ENCODE results near the gene LILRB4. TPM values are rescaled to one million over a fixed set of nuclear protein-coding genes. Genes with fewer than 3 reads are reported as not detected.
"Not testable (repeated sequence)": the region's sequence is repeated elsewhere in the genome, so short reads cannot be mapped to it uniquely, and the experiment has no call there.

Gene LILRB4
- total and polyA plus RNA-seq, 9 of the 15 experiments (the other 6 are each of a cell fraction or from before 2014, with no cell fraction given): not detected

GRCh38 chr19:54677217-54677616 is 14.4 kb downstream of the LILRB4 start:
- Histone ChIP-seq H3K9me3 (replicated peaks; ENCODE audit: control insufficient read depth, insufficient read depth, low read depth, low read length) (no peaks in the 10 kb centered on the region), H3K4me2 (ENCODE audit: insufficient read depth, low read length) (no peak overlapping the region), H3K9ac (ENCODE audit: insufficient read depth in 1 of 2, low read depth in 2 of 2, low read length in 2 of 2) (no peak overlapping the region), H2AFZ (ENCODE audit: low read depth, low read length) (no peak overlapping the region), H3K4me1 (replicated peaks in 1 of 2; ENCODE audit: control insufficient read depth in 2 of 2, insufficient read depth in 2 of 2, low read length in 2 of 2) (peaks cover 0 to 2% of the 10 kb centered on the region in 2 experiments; a peak in 2 of 5 replicates), H3K79me2 (ENCODE audit: control insufficient read depth, insufficient read depth, low read length) (no peaks in the 10 kb centered on the region), H3K27ac (ENCODE audit: extremely low read depth, low read depth, low read length) (no peak overlapping the region), H3K36me3 (ENCODE audit: control insufficient read depth, insufficient read depth, low read length) (no peaks in the 10 kb centered on the region), H3K9me1 (ENCODE audit: control insufficient read depth, insufficient read depth, low read length) (no peaks in the 10 kb centered on the region), H3K4me3 (no peak overlapping the region), H4K20me1 (replicated peaks; ENCODE audit: control insufficient read depth, insufficient read depth, low read length) (no peaks in the 10 kb centered on the region), H3K27me3 (ENCODE audit: control insufficient read depth in 2 of 2, insufficient read depth in 2 of 2, low read length in 2 of 2) (peaks cover 0 to 1% of the 10 kb centered on the region in 2 experiments; a peak in 1 of 5 replicates)
- BruUV-seq (replicated peaks): no TSS peak
- POLR2A ChIA-PET: no interaction called here
- WGBS (ENCODE audit: insufficient coverage, low coverage, missing lambda C conversion rate): 16% methylated on average over 3 of the region's 4 CpGs
- in situ Hi-C loops (cut with MboI): loop anchor here (10.0 kb wide), 1 partner anchor 192 kb away; no protein-coding TSS in a partner anchor
- DNase-seq (ENCODE audit: extremely low read depth in 1 of 4, low spot score in 3 of 4) (peak in 2 of 4 experiments; percentile 25 to 32), FAIRE-seq (no peak), ATAC-seq (peak; percentile 85)
- CTCF ChIA-PET (ENCODE audit: low intra/inter-chr PET ratio): no interaction called here
- TF ChIP-seq ZNF766 (CRISPR knock-in tag; conservative IDR thresholded peaks at IDR 0.05): no peak
- intact Hi-C loops (cut with micrococcal nuclease): loop anchor here (2.0 to 10.0 kb wide), 2 partner anchors 196 to 208 kb away; no protein-coding TSS in a partner anchor

- H3K9ac ChIP-seq (ENCODE audit: insufficient read depth in 1 of 2, low read depth in 2 of 2, low read length in 2 of 2); H3K4me1 ChIP-seq (replicated peaks in 1 of 2; ENCODE audit: control insufficient read depth in 2 of 2, insufficient read depth in 2 of 2, low read length in 2 of 2); in situ Hi-C loops (cut with MboI); intact Hi-C loops (cut with micrococcal nuclease); POLR2A ChIA-PET; H3K27ac ChIP-seq (ENCODE audit: extremely low read depth, low read depth, low read length); H3K9me3 ChIP-seq (replicated peaks; ENCODE audit: control insufficient read depth, insufficient read depth, low read depth, low read length); BruUV-seq (replicated peaks); H4K20me1 ChIP-seq (replicated peaks; ENCODE audit: control insufficient read depth, insufficient read depth, low read length); FAIRE-seq; H3K4me2 ChIP-seq (ENCODE audit: insufficient read depth, low read length); H3K27me3 ChIP-seq (ENCODE audit: control insufficient read depth in 2 of 2, insufficient read depth in 2 of 2, low read length in 2 of 2); ATAC-seq; H3K9me1 ChIP-seq (ENCODE audit: control insufficient read depth, insufficient read depth, low read length); H3K79me2 ChIP-seq (ENCODE audit: control insufficient read depth, insufficient read depth, low read length); H3K36me3 ChIP-seq (ENCODE audit: control insufficient read depth, insufficient read depth, low read length); DNase-seq (ENCODE audit: extremely low read depth in 1 of 4, low spot score in 3 of 4); H3K4me3 ChIP-seq; H2AFZ ChIP-seq (ENCODE audit: low read depth, low read length): not testable (repeated sequence)
- CTCF ChIA-PET (ENCODE audit: low intra/inter-chr PET ratio): interaction anchor here (0.7 kb wide), 1 partner anchor 192 kb away, joined by 5 read pairs; no protein-coding TSS in a partner anchor
- 17% methylated on average over 12 of the region's 12 CpGs for WGBS (ENCODE audit: insufficient coverage, low coverage, missing lambda C conversion rate)
Measured at GRCh38 chr19:54681596-54681995, 18.8 kb downstream of the LILRB4 start.

Data from K562 (cell line).